ENCODE results near the gene NONO. TPM values are rescaled to one million over a fixed set of nuclear protein-coding genes. Genes with fewer than 3 reads are reported as not detected.
A peak's percentile ranks its signal among the peaks of the same experiment; 100 is the strongest.
"Not testable (repeated sequence)": the region's sequence is repeated elsewhere in the genome, so short reads cannot be mapped to it uniquely, and the experiment has no call there.

Gene NONO
- total RNA-seq, 2 experiments from 2014 or later: 508 to 1,161 TPM

GRCh38 chrX:71253253-71254091 lies 30.0 kb upstream of the NONO start:
- ChIA-PET CTCF (interaction anchor here (0.6 to 1.5 kb wide), 3 partner anchors 9 to 71 kb away, joined by 3 to 4 read pairs (median 4); partner anchors contain the start of gene NONO), POLR2A (interaction anchor here (1.7 kb wide), 1 partner anchor 30 kb away, joined by 8 read pairs; the partner anchor contains the start of gene NONO)
- peak; percentile 60 for DNase-seq
- Mint-ChIP-seq H3K27ac (peak overlapping the region; percentile 83), H3K27me3 (no peaks in the 10 kb centered on the region), H3K9me3 (ENCODE audit: low read depth) (no peaks in the 10 kb centered on the region), H3K36me3 (ENCODE audit: low read depth) (peaks cover 9% of the 10 kb centered on the region), H3K4me3 (peak overlapping the region; percentile 84), H3K4me1 (peaks cover 29% of the 10 kb centered on the region)
- intact Hi-C loops (cut with DNase I, micrococcal nuclease): loop anchor here (1.0 to 5.0 kb wide), 7 partner anchors 30 to 799 kb away; partner anchors contain the start of genes NONO (in 2 of the 2), SNX12 (in 1 of the 2) and TAF1 (in 1 of the 2)
- ATAC-seq: no peak

GRCh38 chrX:71254092-71254963 lies 29.1 kb upstream of the NONO start, which contains the start of gene ZMYM3:
Gene ZMYM3 (minus strand): TSS chrX:71254140. CDS start chrX:71253255, 885 bp downstream.
- Mint-ChIP-seq H3K36me3 (ENCODE audit: low read depth) (peaks cover 6% of the 10 kb centered on the region), H3K4me1 (peaks cover 29% of the 10 kb centered on the region), H3K27me3 (no peaks in the 10 kb centered on the region), H3K9me3 (ENCODE audit: low read depth) (no peaks in the 10 kb centered on the region), H3K27ac (peak within 1 kb of the TSS; percentile 83), H3K4me3 (peak within 1 kb of the TSS; percentile 84)
- ATAC-seq (peak; percentile 86), DNase-seq (peak; percentile 87)
- ChIA-PET POLR2A (interaction anchor here (0.6 to 1.7 kb wide), 3 partner anchors 29 to 162 kb away, joined by 3 to 8 read pairs (median 5); partner anchors contain the start of genes NONO and TAF1), CTCF (interaction anchor here (0.6 to 1.5 kb wide), 4 partner anchors 10 to 72 kb away, joined by 3 to 4 read pairs (median 4); partner anchors contain the start of gene NONO)
- intact Hi-C loops (cut with DNase I, micrococcal nuclease): loop anchor here (1.0 to 5.0 kb wide), 7 partner anchors 29 to 800 kb away; partner anchors contain the start of genes NONO (in 2 of the 2), SNX12 (in 1 of the 2) and TAF1 (in 1 of the 2)

- intact Hi-C loops (cut with DNase I, micrococcal nuclease): no loop called here
- POLR2A ChIA-PET: no interaction called here
- CTCF ChIA-PET: interaction anchor here (0.7 kb wide), 1 partner anchor 37 kb away, joined by 3 read pairs; no protein-coding TSS in a partner anchor
- ATAC-seq (no peak), DNase-seq (no peak)
- H3K4me1 Mint-ChIP-seq: peaks cover 26% of the 10 kb centered on the region
- no peak overlapping the region for H3K27ac Mint-ChIP-seq
- H3K36me3 Mint-ChIP-seq (ENCODE audit: low read depth): peaks cover 1% of the 10 kb centered on the region
- H3K27me3 Mint-ChIP-seq: no peaks in the 10 kb centered on the region
- no peak overlapping the region for H3K4me3 Mint-ChIP-seq
- no peaks in the 10 kb centered on the region for H3K9me3 Mint-ChIP-seq (ENCODE audit: low read depth)
Measured at GRCh38 chrX:71256051-71256450, 27.4 kb upstream of the NONO start.

- Mint-ChIP-seq H3K36me3 (ENCODE audit: low read depth) (no peaks in the 10 kb centered on the region), H3K27me3 (no peaks in the 10 kb centered on the region), H3K9me3 (ENCODE audit: low read depth) (no peaks in the 10 kb centered on the region), H3K4me3 (no peak overlapping the region), H3K27ac (no peak overlapping the region), H3K4me1 (peaks cover 20% of the 10 kb centered on the region)
- ATAC-seq (no peak), DNase-seq (no peak)
- intact Hi-C loops (cut with DNase I, micrococcal nuclease): no loop called here
- POLR2A ChIA-PET: interaction anchor here (0.7 kb wide), 1 partner anchor 26 kb away, joined by 4 read pairs; the partner anchor contains the start of gene NONO
- CTCF ChIA-PET: no interaction called here
Measured at GRCh38 chrX:71256856-71257255, 26.6 kb upstream of the NONO start.

GRCh38 chrX:71268624-71269023 lies 14.8 kb upstream of the NONO start:
- H3K4me3 Mint-ChIP-seq; CTCF ChIA-PET; H3K9me3 Mint-ChIP-seq (ENCODE audit: low read depth); H3K27me3 Mint-ChIP-seq; H3K36me3 Mint-ChIP-seq (ENCODE audit: low read depth); DNase-seq; H3K27ac Mint-ChIP-seq; ATAC-seq; intact Hi-C loops (cut with DNase I, micrococcal nuclease); H3K4me1 Mint-ChIP-seq: not testable (repeated sequence)
- POLR2A ChIA-PET: interaction anchor here (0.5 kb wide), 1 partner anchor 55 kb away, joined by 3 read pairs; no protein-coding TSS in a partner anchor

GRCh38 chrX:71269801-71270395 lies 13.5 kb upstream of the NONO start:
- Mint-ChIP-seq H3K4me3 (no peak overlapping the region), H3K36me3 (ENCODE audit: low read depth) (no peaks in the 10 kb centered on the region), H3K27ac (no peak overlapping the region), H3K4me1 (no peaks in the 10 kb centered on the region), H3K27me3 (no peaks in the 10 kb centered on the region), H3K9me3 (ENCODE audit: low read depth) (no peaks in the 10 kb centered on the region)
- ATAC-seq: no peak
- ChIA-PET CTCF (interaction anchor here (0.6 kb wide), 1 partner anchor 135 kb away, joined by 3 read pairs; no protein-coding TSS in a partner anchor), POLR2A (no interaction called here)
- no peak for DNase-seq
- intact Hi-C loops (cut with DNase I, micrococcal nuclease): no loop called here

- POLR2A ChIA-PET; H3K36me3 Mint-ChIP-seq (ENCODE audit: low read depth); H3K9me3 Mint-ChIP-seq (ENCODE audit: low read depth); H3K4me3 Mint-ChIP-seq; CTCF ChIA-PET; H3K27ac Mint-ChIP-seq; ATAC-seq; H3K27me3 Mint-ChIP-seq; DNase-seq; H3K4me1 Mint-ChIP-seq; intact Hi-C loops (cut with DNase I, micrococcal nuclease): not testable (repeated sequence)
Measured at GRCh38 chrX:71272313-71272712, 11.1 kb upstream of the NONO start.

GRCh38 chrX:71281300-71281699 lies 2.1 kb upstream of the NONO start:
- intact Hi-C loops (cut with DNase I, micrococcal nuclease): loop anchor here (5.0 kb wide), 3 partner anchors 184 to 1149 kb away; partner anchors contain the start of genes CXCR3 (in 1 of the 2), FOXO4 (in 1 of the 2) and IGBP1 (in 1 of the 2)
- CTCF ChIA-PET: interaction anchor here (0.7 kb wide), 1 partner anchor 257 kb away, joined by 3 read pairs; no protein-coding TSS in a partner anchor
- not testable (repeated sequence) for H3K27ac Mint-ChIP-seq

GRCh38 chrX:71282514-71283402 lies 677 bp upstream of the NONO start:
- CTCF ChIA-PET: interaction anchor here (1.0 to 1.2 kb wide), 3 partner anchors 29 to 182 kb away, joined by 3 to 4 read pairs (median 3); partner anchors contain the start of gene ZMYM3
- Mint-ChIP-seq H3K27ac (peak overlapping the region; percentile 98), H3K4me3 (peak overlapping the region; percentile 92), H3K27me3 (no peaks in the 10 kb centered on the region), H3K4me1 (peaks cover 7% of the 10 kb centered on the region), H3K36me3 (ENCODE audit: low read depth) (peaks cover 22% of the 10 kb centered on the region), H3K9me3 (ENCODE audit: low read depth) (no peaks in the 10 kb centered on the region)
- ATAC-seq: peak; percentile 62
- POLR2A ChIA-PET: interaction anchor here (0.6 to 1.8 kb wide), 18 partner anchors 10 to 994 kb away, joined by 3 to 26 read pairs (median 4); partner anchors contain the start of genes CXorf65, MED12, OGT and RPS4X
- peak; percentile 79 for DNase-seq
- intact Hi-C loops (cut with DNase I, micrococcal nuclease): loop anchor here (1.0 to 5.0 kb wide), 13 partner anchors 28 to 1150 kb away; partner anchors contain the start of genes SNX12 (in 2 of the 2), TAF1 (in 2 of the 2), ZMYM3 (in 2 of the 2) and CXCR3 (in 1 of the 2)

More at GRCh38 chrX:71281300-71281699, 2.1 kb upstream of the NONO start:
- POLR2A ChIA-PET: interaction anchor here (0.7 kb wide), 1 partner anchor 99 kb away, joined by 3 read pairs; no protein-coding TSS in a partner anchor
- ATAC-seq; H3K27me3 Mint-ChIP-seq; H3K4me3 Mint-ChIP-seq; DNase-seq; H3K4me1 Mint-ChIP-seq; H3K9me3 Mint-ChIP-seq (ENCODE audit: low read depth): not testable (repeated sequence)
- peaks cover 20% of the 10 kb centered on the region for H3K36me3 Mint-ChIP-seq (ENCODE audit: low read depth)
